ENCODE measurements around the gene CCDC120.

Gene CCDC120

GRCh38 chrX:49111791-49112190, 53.0 kb downstream of the CCDC120 start:
- no peak for DNase-seq (ENCODE audit: low spot score)
- H3K27ac ChIP-seq = no peak overlapping the region
- no peak for TF ChIP-seq CTCF (IDR thresholded peaks at IDR 0.05)
- no peak overlapping the region for H3K4me3 ChIP-seq

- Histone ChIP-seq H3K4me3 (no peak overlapping the region), H3K27ac (no peak overlapping the region)
- no peak for DNase-seq (ENCODE audit: low spot score)
- TF ChIP-seq CTCF (IDR thresholded peaks at IDR 0.05) = no peak
These were observed 57.3 kb downstream of the CCDC120 start for GRCh38 chrX:49116076-49116475.

GRCh38 chrX:49116716-49117115, 57.9 kb downstream of the CCDC120 start:
- TF ChIP-seq CTCF (IDR thresholded peaks at IDR 0.05) = no peak
- Histone ChIP-seq H3K27ac (no peak overlapping the region), H3K4me3 (no peak overlapping the region)
- DNase-seq (ENCODE audit: low spot score) = no peak

- H3K4me3 ChIP-seq = no peak overlapping the region
- no peak for DNase-seq (ENCODE audit: low spot score)
- TF ChIP-seq CTCF (IDR thresholded peaks at IDR 0.05) = no peak
- H3K27ac ChIP-seq = no peak overlapping the region
These were observed 58.8 kb downstream of the CCDC120 start for GRCh38 chrX:49117581-49117980.
